ENCODE results near the gene SLIT3. TPM values are rescaled to one million over a fixed set of nuclear protein-coding genes. Genes with fewer than 3 reads are reported as not detected.

The SLIT3 gene
- total RNA-seq, 1 donor from 2014 or later = 52.8 TPM

DNA sequence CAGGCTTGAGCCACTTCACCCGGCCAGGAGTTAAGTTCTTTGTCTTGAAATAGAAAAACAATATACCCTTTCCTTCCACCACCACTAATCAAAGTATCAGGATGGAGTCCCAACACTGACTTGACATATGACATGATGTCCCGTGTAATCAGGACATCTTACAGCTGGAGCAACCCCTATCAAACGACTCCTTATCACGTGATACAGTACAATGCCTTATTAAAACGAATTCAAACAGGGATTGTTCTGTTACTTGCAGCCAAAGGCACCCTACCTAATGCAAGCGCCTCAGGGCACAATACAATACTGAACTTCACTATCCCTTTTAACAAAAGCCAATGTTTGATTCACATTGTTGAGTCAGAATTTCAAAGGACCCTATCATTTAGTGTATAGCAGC is 261.3 kb downstream of the SLIT3 start:
- intact Hi-C loops (cut with DNase I) = no loop called here
- Histone ChIP-seq H3K4me1 (no peaks in the 10 kb centered on the region), H3K4me3 (no peak overlapping the region), H3K27ac (no peak overlapping the region), H3K9me3 (no peaks in the 10 kb centered on the region), H3K36me3 (no peaks in the 10 kb centered on the region), H3K27me3 (no peaks in the 10 kb centered on the region)
- DNase-seq (ENCODE audit: extremely low spot score in 2 of 2) = no peak
- TF ChIP-seq, protein P1, sequence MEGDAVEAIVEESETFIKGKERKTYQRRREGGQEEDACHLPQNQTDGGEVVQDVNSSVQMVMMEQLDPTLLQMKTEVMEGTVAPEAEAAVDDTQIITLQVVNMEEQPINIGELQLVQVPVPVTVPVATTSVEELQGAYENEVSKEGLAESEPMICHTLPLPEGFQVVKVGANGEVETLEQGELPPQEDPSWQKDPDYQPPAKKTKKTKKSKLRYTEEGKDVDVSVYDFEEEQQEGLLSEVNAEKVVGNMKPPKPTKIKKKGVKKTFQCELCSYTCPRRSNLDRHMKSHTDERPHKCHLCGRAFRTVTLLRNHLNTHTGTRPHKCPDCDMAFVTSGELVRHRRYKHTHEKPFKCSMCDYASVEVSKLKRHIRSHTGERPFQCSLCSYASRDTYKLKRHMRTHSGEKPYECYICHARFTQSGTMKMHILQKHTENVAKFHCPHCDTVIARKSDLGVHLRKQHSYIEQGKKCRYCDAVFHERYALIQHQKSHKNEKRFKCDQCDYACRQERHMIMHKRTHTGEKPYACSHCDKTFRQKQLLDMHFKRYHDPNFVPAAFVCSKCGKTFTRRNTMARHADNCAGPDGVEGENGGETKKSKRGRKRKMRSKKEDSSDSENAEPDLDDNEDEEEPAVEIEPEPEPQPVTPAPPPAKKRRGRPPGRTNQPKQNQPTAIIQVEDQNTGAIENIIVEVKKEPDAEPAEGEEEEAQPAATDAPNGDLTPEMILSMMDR (IDR thresholded peaks at IDR 0.05) = no peak
- TF ChIP-seq POLR2A (IDR thresholded peaks at IDR 0.05) (no peak), POLR2AphosphoS5 (IDR thresholded peaks at IDR 0.05; ENCODE audit: insufficient read depth in 1 of 2, low read depth in 1 of 2) (no peak)

DNA sequence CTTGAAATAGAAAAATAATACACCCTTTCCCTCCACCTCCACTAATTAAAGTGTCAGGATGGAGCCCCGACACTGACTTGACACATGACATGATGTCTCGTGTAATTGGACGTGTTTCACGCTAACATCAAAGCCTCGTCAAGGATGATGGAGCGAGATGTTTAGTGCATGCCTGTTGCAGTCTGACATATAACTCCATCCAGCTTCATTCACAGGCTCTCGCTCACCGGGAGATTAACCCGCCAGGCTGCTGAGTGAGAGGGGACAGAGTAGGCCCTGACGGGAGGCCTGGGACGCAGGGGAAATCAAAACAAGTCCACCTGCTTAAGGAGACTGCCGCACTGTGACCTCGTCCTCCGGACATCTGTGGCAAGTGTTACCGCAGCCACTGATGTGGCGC is 263.5 kb downstream of the SLIT3 start:
- intact Hi-C loops (cut with DNase I) = no loop called here
- Histone ChIP-seq H3K36me3 (no peaks in the 10 kb centered on the region), H3K9me3 (no peaks in the 10 kb centered on the region), H3K27me3 (no peaks in the 10 kb centered on the region), H3K4me1 (no peaks in the 10 kb centered on the region), H3K4me3 (no peak overlapping the region), H3K27ac (no peak overlapping the region)
- no peak for DNase-seq (ENCODE audit: extremely low spot score in 2 of 2)
- no peak for TF ChIP-seq POLR2AphosphoS5 (IDR thresholded peaks at IDR 0.05; ENCODE audit: insufficient read depth in 1 of 2, low read depth in 1 of 2)
- no peak for TF ChIP-seq POLR2A (IDR thresholded peaks at IDR 0.05)
- TF ChIP-seq, protein P1 (IDR thresholded peaks at IDR 0.05) = no peak

DNA sequence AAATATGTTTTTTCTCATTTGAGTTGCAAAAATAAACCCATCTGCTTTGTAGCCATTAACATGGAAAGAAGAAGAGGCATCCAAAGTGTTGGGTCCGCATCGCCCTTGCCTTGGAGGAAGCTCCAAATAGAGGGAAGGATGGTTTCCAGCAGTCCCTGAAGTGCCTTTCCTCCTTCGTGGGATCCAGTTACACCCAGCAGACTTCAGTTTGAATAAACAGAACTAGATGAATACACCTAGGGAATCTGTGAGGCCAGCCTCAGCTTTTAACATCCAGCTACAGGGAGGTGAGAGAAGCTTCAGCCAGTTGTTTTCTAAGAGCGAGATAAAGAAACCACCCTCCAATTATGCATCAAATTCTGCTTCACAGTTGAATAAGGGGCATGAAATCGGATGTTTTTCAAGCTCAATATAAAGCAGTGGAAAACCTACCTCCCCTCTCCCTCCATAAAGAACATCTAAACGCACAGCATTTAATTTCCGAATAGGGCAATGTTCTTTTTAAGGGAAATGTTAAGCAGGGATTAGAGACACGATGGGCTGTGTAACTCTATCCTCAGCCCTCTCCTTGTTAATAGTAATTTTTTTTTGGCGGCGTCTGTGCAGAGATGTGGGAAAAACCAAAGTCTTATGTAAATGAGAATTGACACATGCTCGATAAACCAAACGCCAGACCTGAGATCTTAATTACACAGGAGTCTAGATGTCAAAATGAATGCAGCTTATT is 264.7 kb downstream of the SLIT3 start:
- no peak overlapping the region for H3K27ac ChIP-seq
- H3K4me3 ChIP-seq = no peak overlapping the region
- no peak for TF ChIP-seq POLR2A (IDR thresholded peaks at IDR 0.05)
- no peak for TF ChIP-seq POLR2AphosphoS5 (IDR thresholded peaks at IDR 0.05; ENCODE audit: insufficient read depth in 1 of 2, low read depth in 1 of 2)
- intact Hi-C loops (cut with DNase I) = no loop called here
- no peaks in the 10 kb centered on the region for H3K36me3 ChIP-seq
- H3K4me1 ChIP-seq = no peaks in the 10 kb centered on the region
- DNase-seq (ENCODE audit: extremely low spot score in 2 of 2) = no peak
- H3K27me3 ChIP-seq = no peaks in the 10 kb centered on the region
- no peaks in the 10 kb centered on the region for H3K9me3 ChIP-seq

DNA sequence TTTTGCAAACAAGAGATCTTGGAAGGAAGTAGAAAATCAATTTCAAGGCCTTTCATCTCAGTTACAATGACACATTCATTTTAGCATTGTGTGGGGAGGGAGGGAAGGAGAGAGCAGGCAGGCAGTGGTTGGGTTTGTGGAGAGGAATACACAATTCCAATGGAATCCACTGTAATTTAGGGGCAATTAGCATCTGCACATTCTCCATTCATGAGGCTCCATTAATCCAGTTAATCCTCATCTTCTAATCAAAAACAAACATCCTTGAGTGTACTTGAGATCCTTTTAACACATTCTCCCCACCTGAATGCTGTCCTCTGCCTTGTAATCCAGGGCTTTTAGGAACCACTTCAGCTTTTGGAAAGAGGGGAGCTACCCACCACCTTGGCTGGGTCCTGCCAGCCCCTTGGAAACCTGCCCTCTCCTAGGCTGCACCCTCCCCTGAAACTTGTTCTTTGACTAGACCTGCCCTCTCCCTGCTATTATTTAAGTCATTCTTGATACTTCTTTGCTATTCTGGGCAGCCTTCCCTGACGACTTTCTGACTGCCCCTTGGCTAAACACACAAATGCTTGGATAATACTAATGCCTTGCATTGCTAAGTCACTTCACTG is 271.2 kb downstream of the SLIT3 start:
- H3K27ac ChIP-seq = no peak overlapping the region
- H3K4me1 ChIP-seq = peaks cover 8% of the 10 kb centered on the region
- intact Hi-C loops (cut with DNase I) = no loop called here

DNA sequence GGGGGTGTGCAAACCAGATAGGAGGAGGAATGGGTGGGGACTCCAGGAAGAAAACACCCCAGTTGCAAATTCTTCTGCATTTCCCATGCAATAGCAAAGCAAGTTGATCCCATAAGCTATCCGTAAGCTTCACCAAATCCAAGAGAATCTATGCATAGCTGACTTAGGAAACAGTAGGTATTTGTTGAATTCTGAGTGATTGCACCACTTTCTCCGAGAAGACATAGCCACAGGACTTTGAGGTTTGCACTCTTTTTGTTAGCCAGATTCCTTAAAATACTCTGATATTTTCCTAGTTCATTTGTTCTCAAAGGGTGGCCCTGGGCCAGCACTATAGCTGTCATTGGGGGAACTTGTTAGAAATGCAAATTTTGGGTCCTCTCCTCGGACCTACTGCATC is 271.9 kb downstream of the SLIT3 start:
- no peak for TF ChIP-seq POLR2A (IDR thresholded peaks at IDR 0.05)
- TF ChIP-seq, protein P1 (IDR thresholded peaks at IDR 0.05) = no peak
- no peak for TF ChIP-seq POLR2AphosphoS5 (IDR thresholded peaks at IDR 0.05; ENCODE audit: insufficient read depth in 1 of 2, low read depth in 1 of 2)
- H3K4me3 ChIP-seq = no peak overlapping the region
- no peaks in the 10 kb centered on the region for H3K36me3 ChIP-seq
- H3K9me3 ChIP-seq = no peaks in the 10 kb centered on the region
- peaks cover 8% of the 10 kb centered on the region for H3K4me1 ChIP-seq
- H3K27me3 ChIP-seq = no peaks in the 10 kb centered on the region
- no peak for DNase-seq (ENCODE audit: extremely low spot score in 2 of 2)
- no peak overlapping the region for H3K27ac ChIP-seq
- intact Hi-C loops (cut with DNase I) = no loop called here

More for the DNA sequence above, 271.2 kb downstream of the SLIT3 start:
- Histone ChIP-seq H3K27me3 (no peaks in the 10 kb centered on the region), H3K9me3 (no peaks in the 10 kb centered on the region), H3K4me3 (no peak overlapping the region), H3K36me3 (no peaks in the 10 kb centered on the region)
- no peak for DNase-seq (ENCODE audit: extremely low spot score in 2 of 2)
- TF ChIP-seq POLR2A (IDR thresholded peaks at IDR 0.05) (no peak), POLR2AphosphoS5 (IDR thresholded peaks at IDR 0.05; ENCODE audit: insufficient read depth in 1 of 2, low read depth in 1 of 2) (no peak)
- TF ChIP-seq, protein P1 (IDR thresholded peaks at IDR 0.05) = no peak
